Stimulated activated CD4-positive, alpha-beta T cell treated with anti-CD3 and anti-CD28 coated beads, Interleukin-12 subunit alpha, Interleukin-12 subunit beta, amount 100 ng/mL, for 24 hours (primary cell): ENCODE results near the gene AFG1L.
"Not testable (repeated sequence)": the region's sequence is repeated elsewhere in the genome, so short reads cannot be mapped to it uniquely, and the experiment has no call there.

Experiments used
- DNase-seq, 2 experiments: peaks; one replicate each; pipeline ENCODE4 v3.0.0-alpha.2; 2020; ENCODE audit warnings: low read depth in 2 of 2

AFG1L gene

GRCh38 chr6:108416047-108416833 lies 121.4 kb downstream of the AFG1L start:
- DNase-seq = not testable (repeated sequence)

GRCh38 chr6:108417027-108417426 lies 122.2 kb downstream of the AFG1L start:
- DNase-seq = no peak

- DNase-seq = no peak
Observed at GRCh38 chr6:108419474-108419873, 124.6 kb downstream of the AFG1L start.

GRCh38 chr6:108419934-108420609 lies 125.2 kb downstream of the AFG1L start:
- no peak for DNase-seq

GRCh38 chr6:108421366-108421765 lies 126.5 kb downstream of the AFG1L start:
- no peak for DNase-seq

GRCh38 chr6:108423982-108424705 lies 129.3 kb downstream of the AFG1L start:
- no peak for DNase-seq

- DNase-seq = no peak
Observed at GRCh38 chr6:108425428-108425827, 130.6 kb downstream of the AFG1L start.

GRCh38 chr6:108432143-108432542 lies 137.3 kb downstream of the AFG1L start:
- DNase-seq = no peak

GRCh38 chr6:108432792-108433191 lies 137.9 kb downstream of the AFG1L start:
- no peak for DNase-seq

- DNase-seq = no peak
Observed at GRCh38 chr6:108434222-108434621, 139.4 kb downstream of the AFG1L start.

- no peak for DNase-seq
Observed at GRCh38 chr6:108435391-108435790, 140.5 kb downstream of the AFG1L start.

- DNase-seq = no peak
Observed at GRCh38 chr6:108436771-108437170, 141.9 kb downstream of the AFG1L start.

- DNase-seq = no peak
Observed at GRCh38 chr6:108437821-108438220, 143.0 kb downstream of the AFG1L start.

GRCh38 chr6:108438918-108439317 lies 144.1 kb downstream of the AFG1L start:
- DNase-seq = no peak

- no peak for DNase-seq
Observed at GRCh38 chr6:108441141-108441540, 146.3 kb downstream of the AFG1L start.

GRCh38 chr6:108442770-108443520 lies 148.1 kb downstream of the AFG1L start:
- no peak for DNase-seq

- DNase-seq = no peak
Observed at GRCh38 chr6:108446629-108447150, 151.8 kb downstream of the AFG1L start.

GRCh38 chr6:108448481-108448880 lies 153.6 kb downstream of the AFG1L start:
- no peak for DNase-seq

GRCh38 chr6:108449717-108450116 lies 154.9 kb downstream of the AFG1L start:
- DNase-seq = not testable (repeated sequence)

- no peak for DNase-seq
Observed at GRCh38 chr6:108451816-108452215, 157.0 kb downstream of the AFG1L start.

- no peak for DNase-seq
Observed at GRCh38 chr6:108452711-108453195, 157.9 kb downstream of the AFG1L start.
